ENCODE data around the gene IL4.
"Not testable (repeated sequence)": the region's sequence is repeated elsewhere in the genome, so short reads cannot be mapped to it uniquely, and the experiment has no call there.

IL4 gene

DNA sequence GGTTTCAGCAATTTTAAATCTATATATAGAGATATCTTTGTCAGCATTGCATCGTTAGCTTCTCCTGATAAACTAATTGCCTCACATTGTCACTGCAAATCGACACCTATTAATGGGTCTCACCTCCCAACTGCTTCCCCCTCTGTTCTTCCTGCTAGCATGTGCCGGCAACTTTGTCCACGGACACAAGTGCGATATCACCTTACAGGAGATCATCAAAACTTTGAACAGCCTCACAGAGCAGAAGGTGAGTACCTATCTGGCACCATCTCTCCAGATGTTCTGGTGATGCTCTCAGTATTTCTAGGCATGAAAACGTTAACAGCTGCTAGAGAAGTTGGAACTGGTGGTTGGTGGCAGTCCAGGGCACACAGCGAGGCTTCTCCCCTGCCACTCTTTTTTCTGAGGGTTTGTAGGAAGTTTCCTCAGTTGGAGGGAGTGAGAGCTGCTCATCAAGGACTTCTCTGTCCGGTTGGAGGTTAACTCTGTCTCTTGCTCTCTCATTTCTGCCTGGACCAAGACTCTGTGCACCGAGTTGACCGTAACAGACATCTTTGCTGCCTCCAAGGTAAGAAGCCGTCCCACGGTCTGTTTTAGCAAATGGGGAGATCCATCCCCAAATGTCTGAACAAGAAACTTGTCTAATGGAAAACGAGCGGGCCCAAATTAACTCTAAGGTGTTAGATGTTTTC, at the start of gene IL4:
TSS of gene IL4 (plus strand) at position 51 of the 692 bp plus-strand sequence. CDS start at position 113, 62 bp downstream.
- H3K4me3 ChIP-seq (ENCODE audit: low read length) = peak within 1 kb of the TSS; percentile 8; the same call in 1 of the 2 replicates
- TF ChIP-seq ZNF274 (IDR thresholded peaks at IDR 0.05; ENCODE audit: low read depth, low read length) = no peak

GRCh38 chr5:132627470-132627869, 46.3 kb upstream of the IL4 start:
- TF ChIP-seq ZNF274 (IDR thresholded peaks at IDR 0.05; ENCODE audit: low read depth, low read length) = no peak
- H3K4me3 ChIP-seq (ENCODE audit: low read length) = no peak overlapping the region

- no peak for TF ChIP-seq ZNF274 (IDR thresholded peaks at IDR 0.05; ENCODE audit: low read depth, low read length)
- no peak overlapping the region; the same call in 1 of the 2 replicates for H3K4me3 ChIP-seq (ENCODE audit: low read length)
These were observed 45.0 kb upstream of the IL4 start for GRCh38 chr5:132628814-132629213.

DNA sequence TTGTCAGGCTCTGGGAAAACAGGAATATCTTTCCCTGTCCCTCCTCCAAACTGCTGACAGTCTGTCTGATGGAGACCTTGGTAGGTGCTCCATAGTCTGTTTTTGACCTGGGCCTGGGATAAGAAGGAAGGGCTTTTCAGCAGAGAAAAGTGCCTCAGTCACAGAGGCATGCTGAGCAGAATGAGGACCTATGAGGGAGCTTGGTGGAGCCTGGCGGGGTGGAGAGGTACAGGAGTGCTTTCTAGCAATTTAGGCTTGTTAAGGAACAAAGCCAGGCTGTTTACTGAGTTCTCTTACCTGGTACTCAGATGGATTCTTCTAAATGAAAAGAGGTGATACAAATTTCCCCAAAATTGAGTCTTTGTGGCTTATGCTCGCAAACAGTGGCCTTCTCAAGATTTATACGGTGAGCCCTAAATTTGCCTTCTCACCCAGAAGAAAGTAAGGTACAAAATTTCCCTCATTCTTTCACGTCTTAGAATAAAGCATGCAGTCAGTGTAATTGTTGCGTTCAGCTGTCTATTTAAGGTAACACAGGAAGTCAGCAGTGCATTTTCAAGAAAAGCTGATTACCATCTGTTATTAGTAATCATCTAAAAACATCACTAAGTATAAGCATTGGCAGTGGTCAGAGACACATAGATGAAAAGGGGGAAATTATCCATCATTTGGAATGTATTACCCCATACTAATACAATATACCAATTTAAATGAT, 44.4 kb upstream of the IL4 start:
- peak overlapping the region; percentile 41; the same call in 1 of the 2 replicates for H3K4me3 ChIP-seq (ENCODE audit: low read length)
- TF ChIP-seq ZNF274 (IDR thresholded peaks at IDR 0.05; ENCODE audit: low read depth, low read length) = no peak

DNA sequence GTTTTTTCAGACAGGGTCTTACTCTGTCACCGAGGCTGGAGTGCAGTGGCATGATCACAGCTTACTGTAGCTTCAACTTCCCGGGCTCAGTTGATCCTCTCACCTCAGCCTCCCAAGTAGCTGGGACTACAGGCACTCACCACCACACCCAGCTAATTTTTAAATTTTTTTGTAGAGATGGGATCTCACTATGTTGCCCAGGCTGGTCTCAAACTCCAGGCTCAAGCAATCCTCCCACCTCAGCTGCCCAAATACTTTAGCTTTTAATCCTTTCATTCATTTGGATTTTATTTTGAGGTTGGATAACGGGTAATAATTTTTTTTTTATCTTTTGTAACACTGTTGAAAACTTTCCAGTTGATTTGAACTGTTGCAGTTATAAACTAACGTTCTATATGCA, 40.2 kb upstream of the IL4 start:
- not testable (repeated sequence) for H3K4me3 ChIP-seq (ENCODE audit: low read length)

GRCh38 chr5:132635873-132636272, 37.9 kb upstream of the IL4 start:
- TF ChIP-seq ZNF274 (IDR thresholded peaks at IDR 0.05; ENCODE audit: low read depth, low read length) = no peak
- H3K4me3 ChIP-seq (ENCODE audit: low read length) = no peak overlapping the region

DNA sequence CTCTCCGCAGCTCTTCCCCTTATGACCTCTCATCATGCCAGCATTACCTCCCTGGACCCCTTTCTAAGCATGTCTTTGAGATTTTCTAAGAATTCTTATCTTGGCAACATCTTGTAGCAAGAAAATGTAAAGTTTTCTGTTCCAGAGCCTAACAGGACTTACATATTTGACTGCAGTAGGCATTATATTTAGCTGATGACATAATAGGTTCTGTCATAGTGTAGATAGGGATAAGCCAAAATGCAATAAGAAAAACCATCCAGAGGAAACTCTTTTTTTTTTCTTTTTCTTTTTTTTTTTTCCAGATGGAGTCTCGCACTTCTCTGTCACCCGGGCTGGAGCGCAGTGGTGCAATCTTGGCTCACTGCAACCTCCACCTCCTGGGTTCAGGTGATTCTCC, 36.5 kb upstream of the IL4 start:
- no peak for TF ChIP-seq ZNF274 (IDR thresholded peaks at IDR 0.05; ENCODE audit: low read depth, low read length)
- no peak overlapping the region for H3K4me3 ChIP-seq (ENCODE audit: low read length)

- TF ChIP-seq ZNF274 (IDR thresholded peaks at IDR 0.05; ENCODE audit: low read depth, low read length) = no peak
These were observed 34.1 kb upstream of the IL4 start for GRCh38 chr5:132639706-132640130.

DNA sequence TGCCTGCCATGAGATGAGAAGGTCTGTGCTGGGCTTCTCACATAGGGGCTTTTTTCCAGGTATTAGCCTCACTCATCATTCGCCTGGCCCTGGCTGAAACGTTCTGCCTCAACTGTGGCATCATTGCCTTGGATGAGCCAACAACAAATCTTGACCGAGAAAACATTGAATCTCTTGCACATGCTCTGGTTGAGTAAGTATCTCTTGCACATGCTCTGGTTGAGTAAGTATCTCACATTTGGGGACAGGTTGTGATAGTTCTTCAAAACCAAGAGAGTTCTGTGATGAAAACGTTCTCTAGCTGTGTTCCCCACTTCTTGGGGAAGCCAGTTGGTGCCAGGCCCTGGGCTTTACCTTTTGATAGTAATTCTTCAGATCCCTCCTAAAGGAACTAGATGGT, 33.2 kb upstream of the IL4 start:
- H3K4me3 ChIP-seq (ENCODE audit: low read length) = no peak overlapping the region; the same call in 1 of the 2 replicates

More at GRCh38 chr5:132639706-132640130, 34.1 kb upstream of the IL4 start:
- no peak overlapping the region for H3K4me3 ChIP-seq (ENCODE audit: low read length)

GRCh38 chr5:132641241-132641723, 32.5 kb upstream of the IL4 start:
- no peak overlapping the region for H3K4me3 ChIP-seq (ENCODE audit: low read length)
- TF ChIP-seq ZNF274 (IDR thresholded peaks at IDR 0.05; ENCODE audit: low read depth, low read length) = no peak

More for the DNA sequence above, 33.2 kb upstream of the IL4 start:
- TF ChIP-seq ZNF274 (IDR thresholded peaks at IDR 0.05; ENCODE audit: low read depth, low read length) = no peak

- no peak overlapping the region for H3K4me3 ChIP-seq (ENCODE audit: low read length)
- no peak for TF ChIP-seq ZNF274 (IDR thresholded peaks at IDR 0.05; ENCODE audit: low read depth, low read length)
These were observed 31.9 kb upstream of the IL4 start for GRCh38 chr5:132641841-132642240.

- TF ChIP-seq ZNF274 (IDR thresholded peaks at IDR 0.05; ENCODE audit: low read depth, low read length) = no peak
These were observed 29.6 kb upstream of the IL4 start for GRCh38 chr5:132644177-132644576.

GRCh38 chr5:132646583-132647266, 27.1 kb upstream of the IL4 start:
- no peak for TF ChIP-seq ZNF274 (IDR thresholded peaks at IDR 0.05; ENCODE audit: low read depth, low read length)

More at GRCh38 chr5:132644177-132644576, 29.6 kb upstream of the IL4 start:
- H3K4me3 ChIP-seq (ENCODE audit: low read length) = no peak overlapping the region

GRCh38 chr5:132647473-132647872, 26.3 kb upstream of the IL4 start:
- no peak for TF ChIP-seq ZNF274 (IDR thresholded peaks at IDR 0.05; ENCODE audit: low read depth, low read length)
- no peak overlapping the region for H3K4me3 ChIP-seq (ENCODE audit: low read length)

More at GRCh38 chr5:132646583-132647266, 27.1 kb upstream of the IL4 start:
- no peak overlapping the region for H3K4me3 ChIP-seq (ENCODE audit: low read length)
